ENCODE data around the gene DNASE1.

GRCh38 chr16:3637371-3637923 lies 17.0 kb upstream of the DNASE1 start:
- TF ChIP-seq CEBPB (IDR thresholded peaks at IDR 0.05) (no peak), YY1 (IDR thresholded peaks at IDR 0.05; ENCODE audit: low read depth) (no peak), MAX (IDR thresholded peaks at IDR 0.05) (no peak), CREB1 (IDR thresholded peaks at IDR 0.05; ENCODE audit: low read depth) (no peak), RAD21 (IDR thresholded peaks at IDR 0.05; ENCODE audit: low read depth) (no peak), NFIC (IDR thresholded peaks at IDR 0.05) (no peak), TAF1 (IDR thresholded peaks at IDR 0.05; ENCODE audit: low read depth) (no peak)
